ENCODE measurements around the gene FABP2.
"Not testable (repeated sequence)": the region's sequence is repeated elsewhere in the genome, so short reads cannot be mapped to it uniquely, and the experiment has no call there.

The FABP2 gene

GRCh38 chr4:119310826-119311225, 11.1 kb downstream of the FABP2 start:
- no peak for DNase-seq (ENCODE audit: low read depth in 2 of 2)

- no peak for DNase-seq (ENCODE audit: low read depth in 2 of 2)
These were observed 14.3 kb downstream of the FABP2 start for GRCh38 chr4:119307606-119308005.

- DNase-seq (ENCODE audit: low read depth in 2 of 2), result no peak
These were observed 17.5 kb downstream of the FABP2 start for GRCh38 chr4:119304431-119304830.

GRCh38 chr4:119303587-119304305, 18.2 kb downstream of the FABP2 start:
- no peak for DNase-seq (ENCODE audit: low read depth in 2 of 2)

- no peak for DNase-seq (ENCODE audit: low read depth in 2 of 2)
These were observed 19.7 kb downstream of the FABP2 start for GRCh38 chr4:119302073-119302832.

DNA sequence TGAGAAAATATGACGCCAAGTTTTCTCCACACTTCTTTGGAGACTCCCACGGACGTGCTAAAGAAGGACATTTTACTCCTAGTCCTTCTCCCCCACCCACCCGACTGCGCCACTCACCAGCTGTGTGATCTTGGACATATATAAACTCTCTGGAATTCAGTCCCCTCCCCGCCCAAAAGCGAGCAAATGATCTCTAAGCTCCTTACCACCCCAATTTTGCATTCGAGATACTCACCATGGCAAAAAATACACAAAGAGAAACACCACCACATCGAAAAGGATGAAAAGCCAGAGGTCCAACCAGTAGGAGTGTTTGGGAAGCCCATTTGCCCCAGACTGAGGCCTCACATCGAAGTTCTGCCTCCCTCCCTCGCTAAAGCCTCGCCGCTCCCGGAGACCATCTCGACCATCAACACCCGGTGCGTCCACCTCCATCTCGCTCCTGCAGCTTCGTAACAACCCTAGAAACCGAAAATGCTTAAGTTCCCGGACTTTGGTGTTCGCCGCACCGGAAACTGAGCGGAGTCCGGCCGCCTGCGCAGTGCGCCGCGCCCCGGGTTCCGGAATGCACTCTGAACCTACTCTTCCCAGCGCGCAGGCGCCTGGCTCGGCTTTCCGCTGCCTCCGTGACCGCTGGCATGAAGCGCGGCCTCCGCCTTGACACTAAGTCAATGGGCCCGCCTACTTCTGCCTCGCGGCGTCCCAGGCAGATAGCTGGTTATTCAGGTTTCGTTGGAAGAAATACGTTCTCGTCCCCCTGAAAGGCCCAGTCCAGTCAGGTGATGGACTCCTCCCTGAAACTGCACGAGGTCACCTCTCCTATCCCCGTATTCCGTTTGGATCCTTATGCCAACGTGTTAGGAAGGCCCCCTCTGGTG, 21.6 kb downstream of the FABP2 start:
- DNase-seq (ENCODE audit: low read depth in 2 of 2), result peak; percentile 81 to 85

GRCh38 chr4:119299741-119300100, 22.2 kb downstream of the FABP2 start:
- no peak for DNase-seq (ENCODE audit: low read depth in 2 of 2)

- no peak for DNase-seq (ENCODE audit: low read depth in 2 of 2)
These were observed 22.7 kb downstream of the FABP2 start for GRCh38 chr4:119299260-119299671.

DNA sequence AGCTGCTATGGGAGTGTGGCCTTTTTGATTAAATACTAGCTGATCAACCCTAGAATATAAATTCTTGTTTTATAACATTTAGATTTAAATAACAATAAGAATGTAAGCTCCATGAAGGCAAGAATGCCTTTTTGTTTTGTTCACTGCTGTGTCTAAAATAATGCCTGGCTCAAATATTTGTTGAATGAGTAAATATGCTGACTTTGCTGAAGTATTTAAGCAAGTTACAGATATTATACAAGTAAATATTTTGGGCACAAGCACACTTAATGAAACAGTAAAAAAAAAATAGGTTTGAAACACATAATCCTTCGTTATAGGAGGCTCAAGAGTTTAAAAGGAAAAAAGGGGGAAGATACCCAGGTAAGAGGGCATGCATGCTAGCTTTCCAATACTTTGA, 24.1 kb downstream of the FABP2 start:
- DNase-seq (ENCODE audit: low read depth in 2 of 2), result no peak

DNA sequence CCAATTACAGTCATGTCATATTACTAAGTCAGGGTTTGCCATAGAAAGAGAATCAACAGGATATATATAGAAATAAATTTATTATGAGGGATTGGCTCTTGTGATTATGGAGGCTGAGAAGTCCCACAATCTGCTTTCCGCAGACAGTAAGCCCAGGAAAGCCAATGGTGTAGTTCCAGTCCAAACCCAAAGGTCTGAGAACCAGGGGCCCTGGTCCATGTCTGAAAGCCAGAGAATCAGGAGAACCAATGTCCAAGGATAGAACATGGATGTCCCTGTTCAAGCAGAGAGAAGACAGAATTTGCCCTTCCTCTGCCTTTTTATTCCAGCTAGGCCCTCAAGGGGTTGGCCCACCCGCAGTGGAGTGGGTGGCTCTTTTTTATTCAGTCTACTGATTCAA, 25.6 kb downstream of the FABP2 start:
- DNase-seq (ENCODE audit: low read depth in 2 of 2), result no peak

- no peak for DNase-seq (ENCODE audit: low read depth in 2 of 2)
These were observed 31.3 kb downstream of the FABP2 start for GRCh38 chr4:119290598-119290997.

GRCh38 chr4:119289313-119289712, 32.6 kb downstream of the FABP2 start:
- no peak for DNase-seq (ENCODE audit: low read depth in 2 of 2)

- DNase-seq (ENCODE audit: low read depth in 2 of 2), result no peak
These were observed 35.4 kb downstream of the FABP2 start for GRCh38 chr4:119286377-119287002.

DNA sequence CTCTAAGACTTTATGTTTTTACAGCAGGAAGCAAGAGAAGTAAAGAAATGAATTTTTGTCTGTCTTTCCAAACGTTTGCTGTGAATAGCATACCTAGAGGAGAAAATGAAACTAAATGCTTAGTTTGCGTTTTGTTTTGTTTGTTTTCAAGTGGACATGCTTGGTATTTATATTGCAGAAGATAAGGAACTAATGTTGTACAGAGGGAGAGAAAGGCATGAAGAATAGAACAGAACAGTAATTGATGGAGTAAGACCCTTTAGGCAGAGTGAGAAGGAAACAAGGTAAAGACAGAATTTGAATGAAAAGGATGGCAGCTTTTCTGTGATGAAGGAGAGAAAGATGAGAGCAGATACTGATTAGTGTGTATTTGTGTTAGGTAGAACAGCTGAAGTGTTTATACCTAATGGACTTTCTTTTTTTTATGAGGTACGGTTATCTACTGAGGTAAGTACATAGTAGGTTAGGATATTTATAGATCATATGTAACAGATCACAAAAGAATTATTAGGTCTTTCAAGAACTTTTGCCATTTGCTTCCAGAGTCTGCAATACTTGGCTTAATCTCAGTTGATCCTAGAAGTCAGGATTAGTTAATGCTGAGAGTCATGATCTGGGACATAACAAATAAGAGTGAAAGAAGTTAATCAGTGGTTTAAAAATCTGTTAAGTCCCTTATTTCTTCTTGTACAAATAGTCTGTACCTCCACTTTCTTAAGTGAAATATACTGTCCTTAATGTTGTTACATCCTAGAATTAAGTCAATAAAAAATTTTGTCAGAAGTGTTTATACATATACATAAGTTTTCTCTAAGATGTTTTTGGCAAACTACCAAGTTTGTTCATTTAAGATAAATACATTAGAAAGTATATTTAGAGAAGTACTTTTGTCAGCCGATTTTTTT, 36.8 kb downstream of the FABP2 start:
- no peak for DNase-seq (ENCODE audit: low read depth in 2 of 2)

- DNase-seq (ENCODE audit: low read depth in 2 of 2), result no peak
These were observed 40.5 kb downstream of the FABP2 start for GRCh38 chr4:119281393-119281792.

DNA sequence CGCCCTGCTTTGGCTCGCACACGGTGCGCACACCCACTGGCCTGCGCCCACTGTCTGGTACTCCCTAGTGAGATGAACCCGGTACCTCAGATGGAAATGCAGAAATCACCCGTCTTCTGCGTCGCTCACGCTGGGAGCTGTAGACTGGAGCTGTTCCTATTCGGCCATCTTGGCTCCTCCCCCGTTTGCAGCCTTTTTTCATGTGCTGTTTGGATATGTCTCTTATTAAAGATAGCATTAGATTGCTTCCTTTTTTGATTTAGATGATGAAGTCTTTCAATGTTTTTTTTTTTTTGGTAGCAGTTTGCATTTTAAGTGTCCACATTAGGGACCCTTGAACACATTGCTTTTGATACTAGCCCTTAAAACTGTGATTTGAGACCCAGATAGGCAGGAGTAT, 42.0 kb downstream of the FABP2 start:
- DNase-seq (ENCODE audit: low read depth in 2 of 2), result not testable (repeated sequence)

GRCh38 chr4:119279541-119279940, 42.4 kb downstream of the FABP2 start:
- DNase-seq (ENCODE audit: low read depth in 2 of 2), result not testable (repeated sequence)

- no peak for DNase-seq (ENCODE audit: low read depth in 2 of 2)
These were observed 50.4 kb downstream of the FABP2 start for GRCh38 chr4:119271361-119272085.

DNA sequence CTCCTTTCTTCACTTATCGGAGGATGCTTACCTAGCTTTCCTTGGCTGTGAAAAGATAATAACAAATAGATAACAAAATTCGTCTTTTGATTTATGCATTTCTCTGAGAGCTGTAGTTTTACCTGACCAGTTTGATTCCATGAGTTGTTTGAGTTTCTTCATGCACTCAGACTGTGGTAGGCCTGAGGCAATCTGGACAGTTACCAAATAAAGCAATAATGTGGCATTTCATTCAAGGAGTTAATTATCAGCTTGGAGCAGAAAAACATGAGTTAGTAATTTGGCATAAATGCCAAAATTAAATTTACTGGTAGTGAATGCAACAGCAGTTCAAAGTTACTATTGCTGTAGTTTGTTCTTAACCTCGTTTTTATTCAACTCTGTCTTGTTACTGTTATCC, 53.5 kb downstream of the FABP2 start:
- no peak for DNase-seq (ENCODE audit: low read depth in 2 of 2)
